GM19324 (cell line): ENCODE results near the gene MRPS5.

Experiments
- ATAC-seq: cut with Tn5 transposase; IDR thresholded peaks from one replicate; pipeline ENCODE4 v1.9.1; 2021; ENCODE audit warnings: mild to moderate bottlenecking, moderate library complexity; ENCODE audit not compliant: unreplicated experiment, low FRiP score

MRPS5 gene

DNA sequence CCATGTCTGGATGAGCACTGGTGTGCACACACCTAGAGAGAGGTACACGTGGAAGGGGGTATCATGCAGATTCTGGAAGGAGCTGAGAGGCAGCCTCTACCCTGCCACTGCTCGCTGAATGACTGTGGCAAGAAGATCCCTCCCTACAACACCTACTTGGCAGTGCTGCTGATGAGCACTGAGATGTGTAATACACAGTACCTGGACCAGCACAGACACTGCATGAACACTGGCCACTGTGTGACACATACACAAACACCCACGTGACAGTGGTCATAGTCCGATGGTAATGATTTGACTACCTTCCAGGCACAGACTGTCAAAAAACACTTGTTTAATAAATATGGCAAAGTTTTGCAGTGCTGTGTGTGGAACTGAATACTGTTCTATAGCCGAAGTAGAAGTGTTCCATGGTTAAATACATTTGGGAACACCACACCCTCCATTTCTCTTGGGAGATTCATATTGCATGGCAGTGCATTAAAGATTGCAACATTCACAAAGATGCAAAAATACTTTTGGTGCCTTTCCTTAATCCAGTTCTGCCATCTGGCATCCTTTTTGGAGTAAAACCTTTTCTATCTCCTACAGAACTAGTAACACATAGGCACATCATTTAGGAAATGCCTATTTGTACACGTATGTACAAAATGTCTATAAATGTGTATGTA is 29.6 kb downstream of the MRPS5 start:
- no peak for ATAC-seq

DNA sequence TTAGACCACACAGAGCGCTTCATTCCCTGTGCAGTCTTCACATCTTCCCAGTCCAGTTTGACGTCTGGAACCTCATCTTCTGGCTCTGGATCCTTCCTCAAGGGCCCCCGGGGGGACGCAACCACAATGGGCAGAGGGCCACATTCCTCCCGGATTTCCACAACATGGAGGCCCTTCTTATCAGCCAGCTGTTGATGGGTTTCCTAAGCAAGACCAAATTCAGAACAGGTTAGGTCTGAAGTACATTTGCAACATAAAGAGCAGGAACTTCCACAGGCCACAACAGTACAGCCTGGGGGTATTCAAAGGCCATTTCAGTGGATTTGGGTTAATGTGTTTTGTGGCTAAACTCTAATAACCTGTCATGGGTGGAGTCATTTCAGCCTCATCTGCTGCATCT is 34.2 kb downstream of the MRPS5 start:
- no peak for ATAC-seq

DNA sequence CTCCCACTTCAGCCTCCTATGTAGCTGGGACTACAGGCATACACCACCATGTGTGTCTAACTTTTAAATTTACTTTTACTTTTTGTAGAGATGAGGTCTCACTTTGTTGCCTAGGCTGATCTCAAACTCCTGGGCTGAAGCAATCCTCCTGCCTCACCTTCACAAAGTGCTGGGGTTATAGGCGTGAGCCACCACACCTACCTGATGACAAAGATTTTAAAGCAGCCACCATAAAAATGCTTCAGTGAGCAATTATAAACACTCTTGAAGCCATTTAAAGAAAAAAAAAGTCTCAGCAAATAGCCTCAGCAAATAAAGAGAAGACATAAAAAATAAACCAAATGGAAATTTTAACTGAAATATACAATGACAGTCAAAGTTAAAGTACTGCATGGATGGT is 35.6 kb downstream of the MRPS5 start:
- ATAC-seq, result no peak

DNA sequence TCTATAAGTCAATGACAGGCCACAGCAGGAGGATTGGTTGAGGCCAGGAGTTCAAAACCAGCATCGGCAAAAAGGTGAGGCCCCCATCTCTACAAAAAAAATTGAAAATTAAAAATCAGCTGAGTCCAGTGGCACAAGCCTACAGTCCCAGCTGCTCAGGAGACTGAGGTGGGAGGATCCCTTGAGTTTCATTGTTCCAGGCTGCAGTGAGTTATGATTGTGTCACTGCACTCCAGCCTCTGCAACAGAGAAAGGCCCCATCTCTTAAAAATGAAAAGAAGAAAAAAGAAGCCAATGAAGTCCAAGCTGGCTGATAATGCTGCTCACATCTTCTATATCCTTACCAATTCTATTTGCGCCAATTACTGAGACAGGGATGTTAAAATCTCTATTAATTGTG is 39.1 kb downstream of the MRPS5 start:
- no peak for ATAC-seq

DNA sequence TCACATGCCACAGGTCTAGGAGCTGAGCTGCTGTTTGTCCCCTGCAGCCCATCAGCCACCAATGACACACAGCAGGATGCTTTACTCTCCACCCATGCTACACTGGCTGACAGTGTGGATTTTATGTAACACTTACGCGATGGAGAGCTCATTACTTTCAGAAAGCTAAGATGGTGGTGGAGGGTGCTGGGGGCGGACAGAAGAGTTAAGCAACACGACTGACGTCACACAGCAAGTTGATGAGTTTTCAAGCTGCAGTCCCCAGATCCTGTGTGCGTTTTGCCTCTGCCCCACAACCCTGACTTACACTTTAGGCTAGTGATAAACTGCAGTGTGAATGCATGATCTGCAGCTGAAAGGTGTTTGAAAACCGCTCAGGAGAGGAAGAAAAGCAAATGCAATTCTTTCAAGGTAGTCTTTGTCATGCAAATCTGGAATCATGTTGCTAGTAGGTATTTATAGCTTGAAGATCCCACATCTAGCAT is 42.4 kb downstream of the MRPS5 start:
- ATAC-seq, result no peak

DNA sequence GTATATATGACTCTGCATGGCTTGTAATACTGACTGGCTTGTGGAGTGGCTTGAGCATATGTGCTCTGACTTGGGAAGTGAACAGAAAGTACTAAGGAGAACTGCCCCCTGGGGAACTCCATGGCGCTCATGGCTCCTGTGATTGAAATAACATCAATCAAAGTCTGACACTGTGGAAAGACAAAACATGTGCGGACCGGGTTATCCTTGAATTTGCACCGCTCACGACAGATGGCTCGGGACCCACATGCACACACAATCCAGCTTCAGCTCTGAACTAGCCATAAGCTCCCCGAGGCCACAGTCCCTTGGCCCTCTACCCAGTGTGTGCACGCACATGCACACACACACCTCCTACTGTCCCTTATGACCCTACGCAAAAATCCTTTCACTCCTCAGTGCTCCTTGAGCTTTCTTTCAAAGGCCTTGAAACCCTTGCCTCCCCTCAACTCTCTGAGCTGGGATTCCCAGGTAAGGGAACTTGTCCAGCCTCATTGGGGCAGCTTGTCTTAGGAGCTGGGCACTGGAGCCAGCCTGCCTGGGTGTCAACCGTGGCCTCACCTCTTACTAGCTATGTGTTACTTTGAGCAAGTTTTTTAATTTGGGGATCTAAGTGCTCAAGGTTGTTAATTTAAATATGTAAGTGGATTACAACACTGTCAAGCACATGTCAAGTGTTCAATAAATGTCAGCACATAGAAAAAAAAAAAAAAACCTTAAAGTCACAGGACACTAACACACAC is 43.6 kb downstream of the MRPS5 start:
- no peak for ATAC-seq

DNA sequence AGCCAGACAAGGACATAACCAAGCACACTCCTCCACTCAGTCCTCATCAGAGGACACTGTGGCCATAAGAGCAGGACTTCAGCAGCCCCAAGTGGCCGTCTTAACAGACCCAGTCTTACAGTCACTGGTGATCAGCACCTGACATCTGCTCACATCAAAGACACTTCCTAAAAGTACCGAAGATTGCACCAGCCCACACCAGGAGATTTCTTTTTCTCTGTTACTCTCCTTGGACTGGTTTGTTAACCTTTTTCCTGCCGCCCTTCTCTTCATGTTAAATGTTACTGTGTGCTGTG is 44.1 kb downstream of the MRPS5 start:
- no peak for ATAC-seq

DNA sequence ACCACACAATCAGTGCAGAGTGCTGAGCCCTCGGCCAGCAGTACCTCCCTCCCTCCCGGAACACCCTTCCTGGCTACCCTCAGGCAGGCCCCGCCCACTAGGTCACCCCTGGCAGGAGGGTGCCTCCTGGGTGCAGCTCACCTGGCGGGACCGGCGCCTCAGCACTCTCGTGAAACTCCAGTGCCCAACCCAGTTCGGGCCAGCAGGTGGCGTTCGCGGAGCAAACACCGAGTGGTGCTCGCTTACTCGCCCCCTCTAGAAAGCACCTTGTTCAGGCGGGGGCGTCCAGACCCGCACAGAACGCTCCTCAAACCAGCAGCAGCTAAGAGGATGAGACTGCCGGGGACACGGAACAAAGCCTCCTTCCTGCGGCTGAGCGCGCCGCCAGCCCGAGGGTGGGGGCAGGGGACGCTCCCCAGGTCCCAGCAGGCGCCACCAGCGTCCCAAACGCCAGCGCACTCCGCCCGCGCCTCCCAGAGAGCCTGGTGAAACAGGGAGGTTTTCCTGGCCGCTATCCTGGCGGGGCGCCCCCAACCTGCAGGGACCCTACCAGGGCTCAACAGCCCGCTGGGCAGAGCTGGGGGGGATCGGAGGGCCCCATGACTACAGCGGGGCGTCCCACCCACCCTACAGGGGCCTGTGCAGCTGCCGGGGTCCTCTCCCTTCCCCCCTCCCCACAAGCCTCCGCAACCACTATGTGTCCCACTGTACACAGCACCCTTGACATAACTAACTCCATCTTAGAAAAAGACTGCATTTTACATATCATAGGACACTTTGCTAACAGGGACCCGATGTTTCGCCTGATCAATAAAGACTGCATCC is 44.7 kb downstream of the MRPS5 start:
- peak; percentile 78 for ATAC-seq

DNA sequence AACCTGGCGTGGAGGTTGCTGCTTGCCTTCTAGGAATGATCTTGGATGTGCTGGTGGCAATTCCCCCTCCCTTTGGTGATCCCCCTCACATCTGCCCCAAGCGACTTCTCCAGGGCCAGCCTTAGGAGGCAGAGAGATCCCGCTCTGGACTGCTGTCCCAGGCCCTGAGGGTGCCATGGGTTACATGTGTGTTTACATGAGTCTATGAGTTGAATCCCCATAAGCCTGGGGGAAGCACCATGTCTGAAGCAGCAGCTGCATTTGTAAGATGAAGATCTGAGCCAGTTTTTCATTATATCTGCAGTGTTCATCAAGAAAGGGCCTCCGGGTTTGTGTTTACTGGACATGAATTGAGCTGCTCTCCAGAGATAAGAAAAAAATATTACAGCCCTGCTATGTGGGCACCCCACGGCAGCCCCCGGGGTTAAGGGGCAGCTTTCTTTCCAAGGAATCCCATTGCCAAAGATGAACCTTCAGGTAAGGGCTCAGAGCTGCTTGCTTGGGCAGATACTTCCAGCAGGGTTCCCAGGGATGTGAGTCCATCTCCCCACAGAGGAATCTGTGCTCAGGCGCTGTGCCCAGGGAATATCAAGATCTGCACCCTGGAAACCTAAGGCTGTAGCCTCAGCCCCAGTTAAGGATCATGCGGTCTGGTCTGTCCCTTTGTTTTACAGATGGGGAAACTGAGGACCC is 46.0 kb downstream of the MRPS5 start:
- no peak for ATAC-seq

DNA sequence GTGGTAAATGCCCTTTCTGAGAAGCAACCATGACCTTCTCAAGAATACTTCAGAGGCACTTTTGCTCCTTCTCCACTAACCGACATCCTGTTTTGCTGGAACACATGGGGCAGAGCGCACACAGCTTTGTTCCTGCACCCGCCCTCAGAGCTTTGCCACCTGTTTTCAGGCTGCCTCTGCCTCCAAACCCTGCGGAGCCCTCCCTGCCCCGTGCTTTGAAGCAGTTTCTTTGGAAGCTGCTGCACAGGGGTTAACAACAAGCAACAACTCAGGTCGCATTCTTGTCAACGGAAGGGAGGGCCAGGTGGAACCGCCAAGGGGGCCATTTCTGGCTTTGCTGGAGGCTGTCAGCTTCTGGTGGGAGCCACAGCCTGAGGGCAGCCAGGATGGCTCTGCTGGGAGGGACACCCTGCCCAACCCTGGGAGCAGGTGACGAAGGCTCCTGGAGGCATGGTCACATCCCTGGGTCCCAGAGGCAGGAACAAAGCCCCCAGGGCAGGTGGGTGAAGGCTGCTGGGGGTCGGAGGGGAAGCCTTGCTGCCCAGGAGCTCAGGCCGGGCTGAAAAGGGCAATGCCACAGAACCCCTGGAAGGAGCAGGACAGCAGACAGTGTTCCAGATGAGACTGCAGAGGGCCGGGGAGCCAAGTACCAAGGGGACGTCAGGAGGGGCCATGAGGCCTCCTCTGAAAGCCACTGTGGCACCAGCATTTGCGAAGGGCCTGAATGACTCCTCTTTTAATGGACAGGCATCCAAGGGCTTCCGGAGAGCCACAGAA is 46.8 kb downstream of the MRPS5 start:
- no peak for ATAC-seq

DNA sequence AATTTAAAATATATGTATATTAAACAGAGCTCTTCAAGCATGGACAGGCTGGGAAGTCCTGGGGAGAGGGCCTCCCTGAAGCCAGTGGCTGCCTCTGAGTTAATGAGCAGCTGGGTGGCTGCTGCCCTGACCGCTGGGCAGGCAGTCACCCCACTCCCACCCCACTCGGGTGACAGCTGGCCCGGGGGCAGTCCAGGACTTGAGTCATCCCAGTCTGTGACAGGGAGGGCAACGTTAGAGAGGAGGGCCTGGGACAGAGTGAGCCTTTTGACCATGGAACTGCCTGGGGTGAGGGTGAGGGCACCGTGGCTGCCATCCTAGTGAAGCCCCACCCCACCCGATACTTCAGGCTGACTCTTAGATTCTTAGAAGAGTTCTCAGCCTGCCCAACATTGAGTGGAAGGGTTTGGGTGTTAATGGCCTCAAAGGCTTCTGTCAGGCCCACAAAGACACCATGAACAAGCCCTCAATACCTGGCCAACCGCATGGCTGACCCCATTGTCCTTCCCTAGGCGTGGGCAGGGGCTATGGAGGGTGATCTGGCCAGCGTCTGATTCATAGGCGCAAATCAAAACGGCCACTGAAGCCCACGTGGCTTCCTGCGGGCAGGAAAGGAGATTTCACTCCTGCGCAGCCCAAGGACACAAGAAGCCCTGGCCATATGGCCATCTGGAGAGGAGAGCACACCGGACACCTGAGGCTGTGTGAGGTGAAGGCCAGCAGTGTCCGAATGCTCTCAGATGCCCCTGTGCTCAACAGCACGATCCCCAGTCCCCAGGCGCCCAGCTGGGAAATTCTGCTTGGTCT is 47.5 kb downstream of the MRPS5 start:
- no peak for ATAC-seq

DNA sequence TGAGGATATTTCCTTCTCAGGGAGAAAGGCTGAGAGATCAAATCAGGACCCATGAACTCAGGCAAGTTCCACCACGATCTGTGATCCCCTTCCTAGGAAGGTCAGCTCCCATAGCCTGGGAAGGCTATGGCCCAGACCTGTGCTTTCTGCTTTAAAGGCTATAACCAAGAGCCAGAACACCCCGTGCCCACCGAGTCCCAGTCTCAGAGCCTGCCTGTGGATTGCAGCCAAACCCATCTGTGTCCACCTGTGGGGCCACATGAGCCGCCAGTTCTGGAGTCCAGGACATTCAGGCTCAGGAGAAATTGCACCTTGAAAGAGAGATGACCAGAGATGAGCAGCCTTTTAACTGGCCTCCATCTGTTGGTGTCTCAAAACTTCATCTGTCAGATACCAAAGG is 49.2 kb downstream of the MRPS5 start:
- no peak for ATAC-seq

DNA sequence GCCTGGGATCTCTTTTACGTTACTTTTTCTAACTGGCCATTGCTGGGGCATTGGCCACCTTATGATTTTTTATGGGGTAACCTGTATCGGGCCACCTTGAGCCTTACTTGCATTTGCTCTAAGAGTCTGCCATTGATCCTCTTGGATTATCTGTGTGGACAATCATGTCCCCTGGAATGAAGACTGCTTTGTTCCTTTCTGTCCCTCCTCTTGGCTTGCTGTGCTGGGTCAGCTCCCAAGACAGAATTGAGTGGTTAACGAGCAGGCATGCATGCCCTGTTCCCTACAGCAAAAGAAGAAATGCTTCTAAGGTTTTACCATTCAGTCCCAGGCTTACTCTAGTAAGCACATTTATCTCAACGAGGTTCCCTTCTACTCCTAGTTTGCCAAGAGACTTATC is 49.8 kb downstream of the MRPS5 start:
- ATAC-seq, result no peak

DNA sequence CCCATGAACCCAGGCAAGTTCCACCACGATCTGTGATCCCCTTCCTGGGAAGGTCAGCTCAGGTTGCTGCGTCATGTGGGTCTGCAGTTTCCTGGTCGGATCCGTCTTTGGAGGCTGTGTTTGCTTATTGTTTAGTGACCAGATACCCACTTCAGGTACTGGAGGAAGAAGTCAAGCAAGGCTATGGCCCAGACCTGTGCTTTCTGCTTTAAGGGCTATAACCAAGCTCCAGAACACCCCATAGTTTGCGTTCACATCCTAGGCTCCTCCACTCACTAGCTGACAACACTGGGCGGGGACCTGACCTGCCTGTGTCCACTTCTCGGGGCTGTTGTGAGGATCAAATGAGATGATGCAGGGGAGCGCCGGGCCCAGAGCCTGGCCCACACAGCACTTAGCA is 52.1 kb downstream of the MRPS5 start:
- no peak for ATAC-seq

DNA sequence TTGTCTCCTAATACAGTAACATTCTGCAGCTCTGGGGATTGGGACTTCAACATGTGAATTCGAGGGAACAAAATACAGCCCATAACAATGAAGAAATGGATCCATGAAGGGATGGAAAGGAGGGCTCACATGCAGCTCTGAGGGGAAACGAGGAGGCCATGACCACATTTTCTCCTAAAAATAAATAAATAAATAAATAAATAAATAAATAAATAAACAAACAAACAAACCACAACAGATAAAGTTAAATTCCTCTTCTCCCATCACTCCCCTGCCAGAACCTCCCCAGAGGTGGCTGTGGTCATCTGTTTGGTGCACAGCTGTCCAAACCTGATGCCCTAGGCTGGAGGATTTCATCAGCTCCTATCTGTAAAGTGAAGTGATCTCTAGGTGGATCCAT is 53.4 kb downstream of the MRPS5 start:
- ATAC-seq, result no peak

DNA sequence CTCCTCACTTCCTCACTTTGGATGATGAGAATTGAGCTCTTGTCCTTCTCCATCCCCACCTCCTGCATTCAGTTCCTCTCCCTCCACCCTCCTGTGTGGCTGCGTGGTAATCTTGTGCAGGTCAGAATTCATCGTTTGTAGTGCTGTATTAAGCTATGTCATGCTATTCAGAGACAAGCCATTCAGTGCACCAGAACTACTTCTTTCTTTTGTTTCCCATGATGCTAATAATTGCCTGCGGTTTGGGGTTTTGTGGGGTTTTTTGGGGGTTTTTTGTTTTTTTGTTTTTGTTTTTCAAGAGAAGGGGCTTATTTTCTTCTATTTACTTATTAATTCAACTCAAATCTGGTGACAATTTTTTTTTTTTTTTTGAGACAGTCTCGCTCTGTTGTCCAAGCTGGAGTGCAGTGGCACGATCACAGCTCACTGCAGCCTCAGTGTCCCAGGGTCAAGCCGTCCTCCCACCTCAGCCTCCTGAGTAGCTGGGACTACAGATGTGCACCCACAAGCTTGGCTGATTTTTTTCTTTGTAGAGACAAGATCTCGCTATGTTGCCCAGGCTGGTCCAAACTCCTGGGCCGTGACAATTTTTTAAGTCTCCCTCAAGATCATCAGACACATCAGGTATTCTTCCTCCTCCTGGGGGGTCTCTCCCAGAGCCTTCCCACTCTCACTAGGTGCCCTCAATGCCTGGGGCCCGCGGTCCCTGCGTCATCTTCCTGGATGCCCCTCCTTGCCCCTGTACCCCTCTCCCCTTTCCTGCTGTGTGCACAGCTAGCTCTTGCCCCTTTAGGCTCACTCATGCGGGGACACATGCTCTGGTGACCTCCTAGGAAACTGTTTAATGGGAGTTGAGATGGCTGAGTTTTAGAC is 58.3 kb downstream of the MRPS5 start:
- peak; percentile 69 for ATAC-seq

DNA sequence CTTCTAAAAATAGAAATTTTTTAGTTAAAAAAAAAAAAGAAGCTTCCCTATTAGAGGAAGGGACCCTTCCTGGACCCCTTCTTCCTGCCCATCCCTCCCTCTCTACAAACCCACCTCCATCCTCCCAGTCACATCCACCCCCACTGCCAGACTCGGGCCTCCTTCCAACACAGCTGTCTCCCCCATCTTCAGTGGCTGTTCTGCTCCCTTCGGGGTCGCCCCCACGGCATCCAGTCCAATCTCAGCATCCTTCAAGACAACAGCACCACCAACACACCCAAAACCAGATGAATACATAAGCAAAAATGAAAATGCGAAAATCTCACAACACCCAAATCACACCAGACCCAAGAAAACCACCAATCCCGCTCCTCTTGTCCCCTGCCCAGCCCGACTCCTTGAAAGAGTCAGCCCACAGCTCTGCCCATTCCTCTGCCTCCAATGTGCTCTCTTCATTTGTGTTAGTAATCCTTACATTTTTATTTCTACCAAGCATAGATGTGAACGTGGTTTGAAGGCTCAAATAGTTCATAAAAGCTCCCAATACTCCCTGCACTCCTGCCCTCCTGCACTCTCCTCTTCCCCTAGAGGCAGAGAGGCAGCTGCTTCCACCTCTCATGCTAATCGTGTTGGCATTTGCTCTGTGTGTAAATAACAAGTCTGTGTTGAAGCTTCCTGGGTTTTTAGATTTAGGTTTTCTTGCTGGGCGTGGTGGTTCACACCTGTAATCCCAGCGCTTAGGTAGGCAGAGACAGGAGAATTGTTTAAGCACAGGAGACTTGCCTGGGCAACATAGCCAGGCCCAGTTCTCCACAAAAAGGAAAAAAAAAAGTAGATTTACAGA is 59.1 kb downstream of the MRPS5 start:
- peak; percentile 13 for ATAC-seq
